Measurements from ENCODE around the gene BOD1L1. TPM values are rescaled to one million over a fixed set of nuclear protein-coding genes. Genes with fewer than 3 reads are reported as not detected.

Gene BOD1L1
- total RNA-seq, 1 experiment from 2014 or later: 10.9 TPM

GRCh38 chr4:13539619-13540445 lies 87.7 kb downstream of the BOD1L1 start:
- DNase-seq (ENCODE audit: low read depth): no peak

GRCh38 chr4:13539047-13539618 lies 88.4 kb downstream of the BOD1L1 start:
- DNase-seq (ENCODE audit: low read depth): no peak

- DNase-seq (ENCODE audit: low read depth): no peak
Observed at GRCh38 chr4:13538427-13538973, 89.0 kb downstream of the BOD1L1 start.

GRCh38 chr4:13537832-13538177 lies 89.7 kb downstream of the BOD1L1 start:
- no peak for DNase-seq (ENCODE audit: low read depth)

GRCh38 chr4:13537011-13537831 lies 90.3 kb downstream of the BOD1L1 start:
- no peak for DNase-seq (ENCODE audit: low read depth)

GRCh38 chr4:13536607-13537006 lies 90.9 kb downstream of the BOD1L1 start:
- no peak for DNase-seq (ENCODE audit: low read depth)

GRCh38 chr4:13535708-13536361 lies 91.7 kb downstream of the BOD1L1 start:
- DNase-seq (ENCODE audit: low read depth): no peak

GRCh38 chr4:13535118-13535517 lies 92.4 kb downstream of the BOD1L1 start:
- no peak for DNase-seq (ENCODE audit: low read depth)

- no peak for DNase-seq (ENCODE audit: low read depth)
Observed at GRCh38 chr4:13534344-13535063, 93.0 kb downstream of the BOD1L1 start.

GRCh38 chr4:13533670-13534343 lies 93.7 kb downstream of the BOD1L1 start:
- no peak for DNase-seq (ENCODE audit: low read depth)

GRCh38 chr4:13531625-13531998 lies 95.9 kb downstream of the BOD1L1 start:
- no peak for DNase-seq (ENCODE audit: low read depth)

GRCh38 chr4:13530823-13531624 lies 96.5 kb downstream of the BOD1L1 start:
- DNase-seq (ENCODE audit: low read depth): no peak

- no peak for DNase-seq (ENCODE audit: low read depth)
Observed at GRCh38 chr4:13529128-13529919, 98.2 kb downstream of the BOD1L1 start.

GRCh38 chr4:13528821-13529127 lies 98.8 kb downstream of the BOD1L1 start:
- DNase-seq (ENCODE audit: low read depth): no peak

- no peak for DNase-seq (ENCODE audit: low read depth)
Observed at GRCh38 chr4:13527981-13528820, 99.3 kb downstream of the BOD1L1 start.

GRCh38 chr4:13527192-13527980 lies 100.1 kb downstream of the BOD1L1 start:
- no peak for DNase-seq (ENCODE audit: low read depth)

GRCh38 chr4:13526658-13527057 lies 100.9 kb downstream of the BOD1L1 start:
- no peak for DNase-seq (ENCODE audit: low read depth)
